ENCODE data around the gene AADACL3. TPM values are rescaled to one million over a fixed set of nuclear protein-coding genes. Genes with fewer than 3 reads are reported as not detected.
"Not testable (repeated sequence)": the region's sequence is repeated elsewhere in the genome, so short reads cannot be mapped to it uniquely, and the experiment has no call there.

Gene AADACL3, protein sequence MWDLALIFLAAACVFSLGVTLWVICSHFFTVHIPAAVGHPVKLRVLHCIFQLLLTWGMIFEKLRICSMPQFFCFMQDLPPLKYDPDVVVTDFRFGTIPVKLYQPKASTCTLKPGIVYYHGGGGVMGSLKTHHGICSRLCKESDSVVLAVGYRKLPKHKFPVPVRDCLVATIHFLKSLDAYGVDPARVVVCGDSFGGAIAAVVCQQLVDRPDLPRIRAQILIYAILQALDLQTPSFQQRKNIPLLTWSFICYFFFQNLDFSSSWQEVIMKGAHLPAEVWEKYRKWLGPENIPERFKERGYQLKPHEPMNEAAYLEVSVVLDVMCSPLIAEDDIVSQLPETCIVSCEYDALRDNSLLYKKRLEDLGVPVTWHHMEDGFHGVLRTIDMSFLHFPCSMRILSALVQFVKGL
- polyA plus RNA-seq (2013, experiment 1 of 2): not detected
- not detected for polyA plus RNA-seq (2013, experiment 2 of 2)

DNA sequence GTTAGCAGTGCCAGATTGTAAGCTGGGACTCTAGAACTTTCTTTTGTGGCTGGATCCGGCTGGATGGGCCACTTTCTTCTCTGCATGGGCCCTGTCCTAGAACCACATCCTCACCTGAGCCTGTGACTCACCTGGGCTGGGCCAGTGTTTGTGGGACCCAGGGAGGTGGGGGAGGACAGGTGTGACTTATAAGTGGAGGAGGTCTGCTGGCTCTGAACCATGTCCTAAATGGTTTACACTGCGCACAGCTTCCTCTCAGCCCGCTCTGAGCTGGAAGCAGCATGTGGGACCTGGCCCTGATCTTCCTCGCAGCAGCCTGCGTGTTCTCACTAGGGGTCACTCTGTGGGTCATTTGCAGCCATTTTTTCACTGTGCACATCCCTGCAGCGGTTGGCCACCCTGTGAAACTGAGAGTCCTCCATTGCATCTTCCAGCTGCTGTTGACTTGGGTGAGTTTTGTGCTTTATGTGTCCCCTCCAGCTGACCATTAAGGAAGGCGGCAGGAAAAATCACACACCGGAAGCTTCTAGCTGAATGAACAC lies at the start of gene AADACL3:
Gene AADACL3 (plus strand): TSS at position 215 of the 542 bp plus-strand sequence. CDS start 67 bp downstream, at position 282.
- 88 to 89% methylated on average over 7 of the region's 8 CpGs for WGBS, 2 experiments (ENCODE audit: insufficient coverage in 2 of 2)

DNA sequence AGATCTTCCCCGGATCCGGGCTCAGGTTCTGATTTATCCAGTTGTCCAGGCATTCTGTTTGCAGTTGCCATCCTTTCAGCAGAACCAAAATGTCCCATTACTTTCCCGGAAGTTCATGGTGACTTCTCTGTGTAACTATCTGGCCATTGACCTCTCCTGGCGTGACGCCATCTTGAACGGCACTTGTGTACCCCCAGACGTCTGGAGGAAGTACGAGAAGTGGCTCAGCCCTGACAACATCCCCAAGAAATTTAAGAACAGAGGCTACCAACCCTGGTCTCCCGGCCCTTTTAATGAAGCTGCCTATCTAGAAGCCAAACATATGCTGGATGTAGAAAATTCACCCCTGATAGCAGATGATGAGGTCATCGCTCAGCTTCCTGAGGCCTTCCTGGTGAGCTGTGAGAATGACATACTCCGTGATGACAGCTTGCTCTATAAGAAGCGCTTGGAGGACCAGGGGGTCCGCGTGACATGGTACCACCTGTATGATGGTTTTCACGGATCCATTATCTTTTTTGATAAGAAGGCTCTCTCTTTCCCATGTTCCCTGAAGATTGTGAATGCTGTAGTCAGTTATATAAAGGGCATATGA lies 49.7 kb upstream of the AADACL3 start:
- WGBS, 2 experiments (ENCODE audit: insufficient coverage in 2 of 2): 96 to 98% methylated on average over 12 to 14 of the region's 15 CpGs
- H3K4me1 ChIP-seq (ENCODE audit: control insufficient read depth, insufficient read depth, low read length, poor library complexity, severe bottlenecking): no peaks in the 10 kb centered on the region
- H3K27ac ChIP-seq (ENCODE audit: low read depth, low read length, severe bottlenecking): no peak overlapping the region
- H3K9me3 ChIP-seq (ENCODE audit: control insufficient read depth, low read length): peaks cover 14% of the 10 kb centered on the region
- no peak overlapping the region for H3K4me3 ChIP-seq (ENCODE audit: extremely low read depth, insufficient read depth, low read length, poor library complexity, severe bottlenecking)
- H3K36me3 ChIP-seq (ENCODE audit: control insufficient read depth, insufficient read depth, low read length): no peaks in the 10 kb centered on the region

More for the DNA sequence above, at the start of gene AADACL3:
- no peak within 1 kb of the TSS for H3K27ac ChIP-seq (ENCODE audit: low read depth, low read length, severe bottlenecking)
- peaks cover 11% of the 10 kb centered on the region for H3K4me1 ChIP-seq (ENCODE audit: control insufficient read depth, insufficient read depth, low read length, poor library complexity, severe bottlenecking)
- no peaks in the 10 kb centered on the region for H3K9me3 ChIP-seq (ENCODE audit: control insufficient read depth, low read length)
- H3K36me3 ChIP-seq (ENCODE audit: control insufficient read depth, insufficient read depth, low read length): no peaks in the 10 kb centered on the region
- no peak within 1 kb of the TSS for H3K4me3 ChIP-seq (ENCODE audit: extremely low read depth, insufficient read depth, low read length, poor library complexity, severe bottlenecking)

DNA sequence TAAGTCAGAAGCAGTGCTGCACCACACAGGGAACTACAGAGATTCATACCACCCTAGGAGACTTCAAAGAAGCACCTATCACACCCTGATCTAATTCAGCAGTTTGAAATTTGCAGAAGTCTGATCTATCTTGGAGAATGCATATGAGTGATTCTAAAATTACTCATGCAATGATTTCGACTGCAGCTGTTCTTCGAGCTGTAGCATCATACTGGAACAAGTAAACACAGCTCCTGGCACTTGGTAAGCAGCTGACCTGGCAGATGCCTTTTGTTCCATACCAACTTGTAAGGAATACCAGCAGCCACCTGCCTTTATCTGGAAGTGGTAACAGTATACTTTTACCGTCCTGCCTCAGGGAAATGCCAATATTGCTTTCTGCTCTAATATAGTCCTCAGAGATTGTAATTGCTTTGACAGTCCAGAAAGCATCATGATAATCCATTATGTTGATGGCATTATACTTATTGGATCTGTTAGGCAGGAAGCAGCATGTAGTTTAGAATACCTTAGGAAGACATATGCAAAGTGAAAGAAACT lies 46.3 kb upstream of the AADACL3 start:
- H3K4me1 ChIP-seq (ENCODE audit: control insufficient read depth, insufficient read depth, low read length, poor library complexity, severe bottlenecking): no peaks in the 10 kb centered on the region
- no peak overlapping the region for H3K27ac ChIP-seq (ENCODE audit: low read depth, low read length, severe bottlenecking)
- 72 to 92% methylated on average over 2 to 3 of the region's 3 CpGs for WGBS, 2 experiments (ENCODE audit: insufficient coverage in 2 of 2)
- H3K9me3 ChIP-seq (ENCODE audit: control insufficient read depth, low read length): peaks cover 7% of the 10 kb centered on the region
- no peaks in the 10 kb centered on the region for H3K36me3 ChIP-seq (ENCODE audit: control insufficient read depth, insufficient read depth, low read length)
- no peak overlapping the region for H3K4me3 ChIP-seq (ENCODE audit: extremely low read depth, insufficient read depth, low read length, poor library complexity, severe bottlenecking)

DNA sequence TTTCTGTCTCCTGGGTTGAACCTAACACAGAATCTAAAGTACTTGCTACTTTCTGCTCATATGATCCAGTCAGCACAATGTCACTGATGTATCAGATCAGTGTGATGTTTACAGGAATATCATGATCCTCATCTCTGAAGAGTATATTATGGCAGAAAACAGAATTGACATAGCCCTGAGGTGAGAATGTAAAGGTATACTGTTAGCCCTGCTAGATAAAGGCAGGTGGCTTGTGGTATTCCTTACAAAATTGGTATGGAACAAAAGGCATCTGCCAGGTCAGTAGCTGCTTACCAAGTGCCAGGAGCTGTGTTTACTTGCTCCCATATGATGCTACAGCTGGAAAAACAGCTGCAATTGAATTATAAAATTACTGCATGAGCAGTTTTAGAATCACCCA lies 41.6 kb upstream of the AADACL3 start:
- Histone ChIP-seq H3K4me3 (ENCODE audit: extremely low read depth, insufficient read depth, low read length, poor library complexity, severe bottlenecking) (no peak overlapping the region), H3K9me3 (ENCODE audit: control insufficient read depth, low read length) (no peaks in the 10 kb centered on the region), H3K4me1 (ENCODE audit: control insufficient read depth, insufficient read depth, low read length, poor library complexity, severe bottlenecking) (no peaks in the 10 kb centered on the region), H3K27ac (ENCODE audit: low read depth, low read length, severe bottlenecking) (no peak overlapping the region), H3K36me3 (ENCODE audit: control insufficient read depth, insufficient read depth, low read length) (no peaks in the 10 kb centered on the region)

DNA sequence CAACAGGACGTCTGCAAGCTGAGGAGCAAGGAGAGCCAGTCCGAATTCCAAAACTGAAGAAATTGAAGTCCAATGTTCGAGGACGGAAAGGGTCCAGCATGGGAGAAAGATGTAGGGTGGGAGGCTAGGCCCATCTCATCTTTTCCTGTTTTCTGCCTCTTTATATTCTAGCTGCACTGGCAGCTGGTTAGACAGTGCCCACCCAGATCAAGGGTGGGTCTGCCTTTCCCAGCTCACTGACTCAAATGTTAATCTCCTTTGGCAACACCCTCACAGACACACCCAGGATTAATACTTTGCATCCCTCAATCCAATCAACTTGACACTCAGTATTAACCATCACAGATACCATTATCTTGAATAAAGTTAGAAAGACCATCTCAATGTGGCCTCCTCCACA lies 39.8 kb upstream of the AADACL3 start:
- not testable (repeated sequence) for H3K4me3 ChIP-seq (ENCODE audit: extremely low read depth, insufficient read depth, low read length, poor library complexity, severe bottlenecking); H3K9me3 ChIP-seq (ENCODE audit: control insufficient read depth, low read length); H3K4me1 ChIP-seq (ENCODE audit: control insufficient read depth, insufficient read depth, low read length, poor library complexity, severe bottlenecking); H3K27ac ChIP-seq (ENCODE audit: low read depth, low read length, severe bottlenecking); H3K36me3 ChIP-seq (ENCODE audit: control insufficient read depth, insufficient read depth, low read length)
- WGBS, 2 experiments (ENCODE audit: insufficient coverage in 2 of 2): 73% methylated on average over 3 of the region's 4 CpGs; no CpG with 5 or more reads in 1 of the 2 experiments

DNA sequence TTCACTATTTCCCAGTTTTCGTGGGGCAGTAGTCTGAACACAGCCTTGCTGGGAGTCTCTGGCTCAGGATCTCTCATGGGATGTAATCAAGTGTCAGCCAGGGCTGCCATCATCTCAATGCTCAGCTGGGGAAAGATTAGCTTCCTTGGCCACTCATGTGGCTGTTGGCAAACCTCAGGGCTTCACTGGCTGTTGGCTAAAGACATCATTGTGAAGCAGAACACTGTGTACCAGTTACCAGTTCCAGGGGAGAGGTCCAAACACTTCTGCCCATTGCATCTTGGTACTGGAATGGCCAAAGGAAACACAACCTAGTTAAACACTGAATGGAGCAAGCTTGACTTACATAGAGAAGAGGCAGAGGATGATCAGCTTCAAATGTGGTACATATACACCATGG lies 38.3 kb upstream of the AADACL3 start:
- H3K9me3 ChIP-seq (ENCODE audit: control insufficient read depth, low read length): no peaks in the 10 kb centered on the region
- H3K27ac ChIP-seq (ENCODE audit: low read depth, low read length, severe bottlenecking): no peak overlapping the region
- 73 to 83% methylated on average over 1 of the region's 1 CpG for WGBS, 2 experiments (ENCODE audit: insufficient coverage in 2 of 2)
- no peaks in the 10 kb centered on the region for H3K36me3 ChIP-seq (ENCODE audit: control insufficient read depth, insufficient read depth, low read length)
- H3K4me1 ChIP-seq (ENCODE audit: control insufficient read depth, insufficient read depth, low read length, poor library complexity, severe bottlenecking): no peaks in the 10 kb centered on the region
- H3K4me3 ChIP-seq (ENCODE audit: extremely low read depth, insufficient read depth, low read length, poor library complexity, severe bottlenecking): no peak overlapping the region

DNA sequence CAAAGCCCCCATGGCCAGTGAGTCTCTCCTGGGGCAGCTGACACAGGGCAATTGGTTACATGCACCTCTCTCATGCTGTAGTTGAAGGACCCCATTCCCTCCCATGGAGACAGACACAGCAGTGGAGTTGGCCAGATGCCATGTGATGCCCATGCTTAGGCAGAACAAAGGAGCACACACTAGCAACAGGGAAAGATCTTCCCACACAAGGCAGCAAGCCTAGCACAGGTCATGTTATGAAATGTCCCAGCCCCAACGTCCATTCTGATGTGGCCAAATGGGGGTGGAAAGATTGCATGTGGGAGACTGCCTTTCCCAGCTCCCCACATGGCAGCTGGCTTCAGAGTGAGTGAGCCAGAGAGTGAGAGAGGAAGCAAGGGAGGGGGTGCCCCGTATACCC lies 37.6 kb upstream of the AADACL3 start:
- Histone ChIP-seq H3K27ac (ENCODE audit: low read depth, low read length, severe bottlenecking) (no peak overlapping the region), H3K4me3 (ENCODE audit: extremely low read depth, insufficient read depth, low read length, poor library complexity, severe bottlenecking) (no peak overlapping the region), H3K36me3 (ENCODE audit: control insufficient read depth, insufficient read depth, low read length) (no peaks in the 10 kb centered on the region), H3K9me3 (ENCODE audit: control insufficient read depth, low read length) (no peaks in the 10 kb centered on the region), H3K4me1 (ENCODE audit: control insufficient read depth, insufficient read depth, low read length, poor library complexity, severe bottlenecking) (no peaks in the 10 kb centered on the region)
- WGBS, 2 experiments (ENCODE audit: insufficient coverage in 2 of 2): no CpG with 5 or more reads among the region's 2 CpGs

DNA sequence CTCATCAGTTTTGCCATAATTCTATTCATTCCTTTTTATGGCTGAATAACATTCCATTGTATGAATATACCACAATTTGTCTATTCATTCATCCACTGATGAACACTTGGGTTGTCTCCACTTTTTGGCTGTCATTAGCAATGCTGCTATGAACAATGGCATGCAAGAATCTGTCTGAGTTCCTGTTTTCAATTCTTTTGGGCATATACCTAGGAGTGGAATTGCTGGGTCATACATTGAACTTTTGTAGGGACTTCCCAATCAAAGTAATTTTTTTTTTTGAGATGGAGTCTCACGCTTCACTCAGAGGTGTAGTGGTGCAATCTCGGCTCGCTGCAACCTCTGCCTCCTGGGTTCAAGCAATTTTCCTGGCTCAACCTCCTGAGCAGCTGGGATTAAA lies 37.1 kb upstream of the AADACL3 start:
- no peaks in the 10 kb centered on the region for H3K9me3 ChIP-seq (ENCODE audit: control insufficient read depth, low read length)
- no peaks in the 10 kb centered on the region for H3K36me3 ChIP-seq (ENCODE audit: control insufficient read depth, insufficient read depth, low read length)
- H3K4me1 ChIP-seq (ENCODE audit: control insufficient read depth, insufficient read depth, low read length, poor library complexity, severe bottlenecking): no peaks in the 10 kb centered on the region
- no peak overlapping the region for H3K4me3 ChIP-seq (ENCODE audit: extremely low read depth, insufficient read depth, low read length, poor library complexity, severe bottlenecking)
- 78 to 100% methylated on average over 3 of the region's 3 CpGs for WGBS, 2 experiments (ENCODE audit: insufficient coverage in 2 of 2)
- no peak overlapping the region for H3K27ac ChIP-seq (ENCODE audit: low read depth, low read length, severe bottlenecking)

DNA sequence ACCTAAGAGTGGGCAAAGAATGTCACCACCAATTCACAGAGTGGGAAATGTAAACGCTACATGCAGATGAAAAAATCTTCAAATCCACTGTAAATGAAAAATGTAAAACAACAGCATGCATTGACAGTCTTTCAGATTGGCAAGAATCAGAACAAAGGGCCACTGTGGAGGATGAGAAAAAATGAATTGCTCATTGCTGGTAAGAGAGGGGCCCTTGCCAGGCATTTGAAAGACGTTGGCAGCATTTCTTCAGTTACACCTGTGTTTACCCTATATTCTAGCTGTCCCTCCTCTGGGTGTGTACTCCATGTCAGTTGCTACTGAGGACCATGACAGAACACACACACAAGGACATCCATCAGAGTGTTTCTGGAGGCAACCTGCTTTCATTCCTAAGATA lies 25.8 kb upstream of the AADACL3 start:
- WGBS, 2 experiments (ENCODE audit: insufficient coverage in 2 of 2): 86 to 90% methylated on average over 1 to 2 of the region's 2 CpGs
- no peaks in the 10 kb centered on the region for H3K9me3 ChIP-seq (ENCODE audit: control insufficient read depth, low read length)
- H3K4me3 ChIP-seq (ENCODE audit: extremely low read depth, insufficient read depth, low read length, poor library complexity, severe bottlenecking): no peak overlapping the region
- H3K36me3 ChIP-seq (ENCODE audit: control insufficient read depth, insufficient read depth, low read length): no peaks in the 10 kb centered on the region
- H3K27ac ChIP-seq (ENCODE audit: low read depth, low read length, severe bottlenecking): no peak overlapping the region
- no peaks in the 10 kb centered on the region for H3K4me1 ChIP-seq (ENCODE audit: control insufficient read depth, insufficient read depth, low read length, poor library complexity, severe bottlenecking)

DNA sequence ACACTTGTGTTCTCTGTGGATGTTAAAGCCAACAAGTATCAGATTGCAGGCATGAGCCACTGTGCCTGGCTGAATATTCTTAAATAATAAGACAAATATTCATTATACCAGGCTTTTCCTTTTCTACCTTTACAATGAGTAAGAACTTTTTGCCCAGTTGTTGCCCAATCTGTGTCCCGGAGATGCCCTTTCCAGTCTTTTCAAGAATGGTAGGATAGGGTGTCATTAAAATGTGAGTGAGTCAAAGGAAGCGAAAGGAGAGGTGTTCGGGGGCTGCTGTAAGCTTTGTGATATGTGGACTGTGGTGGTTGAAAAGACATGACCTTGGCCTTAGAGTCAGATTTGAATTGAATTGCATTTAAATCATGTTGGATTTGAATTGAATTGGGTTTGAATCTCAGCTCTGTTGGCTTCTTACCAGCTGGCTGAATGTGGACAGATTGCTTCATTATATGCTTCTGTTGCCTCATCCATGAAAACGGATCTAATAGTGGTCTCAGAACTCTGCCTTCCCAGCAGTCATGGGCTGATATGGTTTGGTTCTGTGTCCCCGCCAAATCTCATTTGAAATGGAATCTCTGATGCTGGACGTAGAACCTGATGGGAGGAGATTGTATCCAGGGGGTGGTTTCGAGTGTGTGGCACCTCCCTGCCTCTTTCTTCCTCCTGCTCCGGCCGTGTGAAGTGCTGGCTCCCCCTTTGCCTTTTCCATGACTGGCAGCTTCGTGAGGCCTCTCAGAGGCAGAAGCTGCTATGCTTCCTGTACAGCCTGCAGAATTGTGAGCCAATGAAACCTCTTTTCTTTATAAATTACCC lies 22.7 kb upstream of the AADACL3 start:
- Histone ChIP-seq H3K36me3 (ENCODE audit: control insufficient read depth, insufficient read depth, low read length) (no peaks in the 10 kb centered on the region), H3K4me1 (ENCODE audit: control insufficient read depth, insufficient read depth, low read length, poor library complexity, severe bottlenecking) (no peaks in the 10 kb centered on the region), H3K27ac (ENCODE audit: low read depth, low read length, severe bottlenecking) (no peak overlapping the region), H3K9me3 (ENCODE audit: control insufficient read depth, low read length) (no peaks in the 10 kb centered on the region), H3K4me3 (ENCODE audit: extremely low read depth, insufficient read depth, low read length, poor library complexity, severe bottlenecking) (no peak overlapping the region)
- WGBS, 2 experiments (ENCODE audit: insufficient coverage in 2 of 2): 82 to 86% methylated on average over 10 of the region's 10 CpGs
